Epidermal melanocyte (primary cell): ENCODE results near the gene FAM78A.

Experiments
- DNase-seq: peaks from one replicate; pipeline ENCODE4 v3.0.0; 2011; ENCODE audit warnings: low spot score; ENCODE audit not compliant: insufficient read length

Gene FAM78A, protein sequence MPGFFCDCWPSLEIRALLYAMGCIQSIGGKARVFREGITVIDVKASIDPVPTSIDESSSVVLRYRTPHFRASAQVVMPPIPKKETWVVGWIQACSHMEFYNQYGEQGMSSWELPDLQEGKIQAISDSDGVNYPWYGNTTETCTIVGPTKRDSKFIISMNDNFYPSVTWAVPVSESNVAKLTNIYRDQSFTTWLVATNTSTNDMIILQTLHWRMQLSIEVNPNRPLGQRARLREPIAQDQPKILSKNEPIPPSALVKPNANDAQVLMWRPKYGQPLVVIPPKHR

DNA sequence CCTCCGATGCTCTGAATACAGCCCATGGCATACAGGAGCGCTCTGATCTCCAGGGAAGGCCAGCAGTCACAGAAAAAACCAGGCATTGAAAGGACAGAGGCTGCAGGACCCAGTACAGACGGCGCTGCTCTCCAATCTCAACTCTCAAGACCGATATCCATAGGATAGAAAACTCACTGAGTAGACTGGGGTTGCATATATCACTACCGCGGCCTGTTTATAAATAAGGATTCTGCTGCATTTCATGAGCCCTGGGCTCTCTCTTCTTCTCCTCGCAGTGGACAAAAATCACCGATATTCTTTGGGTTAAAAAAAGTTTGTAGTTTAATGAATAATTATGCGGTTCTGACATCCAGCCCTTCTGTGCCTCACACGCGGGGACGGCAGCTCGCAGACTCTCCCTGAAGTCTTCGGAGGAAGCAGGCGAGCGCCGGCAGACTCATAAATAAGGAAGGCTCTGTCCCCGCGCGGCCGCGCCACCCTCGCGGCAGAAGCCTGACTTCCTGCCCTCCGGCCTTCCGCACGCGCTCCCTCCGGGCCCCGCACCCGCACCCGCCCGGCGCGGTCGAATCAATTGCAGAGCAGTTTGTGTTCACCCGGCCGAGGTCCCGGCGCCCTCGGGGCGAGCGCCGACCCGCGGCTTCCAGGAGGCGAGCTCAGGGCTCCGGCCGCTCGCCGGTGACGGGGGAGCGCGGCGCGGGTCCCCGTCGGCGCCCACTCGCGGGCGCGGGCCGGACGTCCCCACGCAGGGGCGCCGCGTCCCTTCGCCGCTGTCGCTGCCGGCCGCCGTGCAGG is at the start of gene FAM78A:
TSS of gene FAM78A (minus strand) at position 417 of the 795 bp plus-strand sequence. CDS start at position 86, 331 bp downstream.
- no peak for DNase-seq

DNA sequence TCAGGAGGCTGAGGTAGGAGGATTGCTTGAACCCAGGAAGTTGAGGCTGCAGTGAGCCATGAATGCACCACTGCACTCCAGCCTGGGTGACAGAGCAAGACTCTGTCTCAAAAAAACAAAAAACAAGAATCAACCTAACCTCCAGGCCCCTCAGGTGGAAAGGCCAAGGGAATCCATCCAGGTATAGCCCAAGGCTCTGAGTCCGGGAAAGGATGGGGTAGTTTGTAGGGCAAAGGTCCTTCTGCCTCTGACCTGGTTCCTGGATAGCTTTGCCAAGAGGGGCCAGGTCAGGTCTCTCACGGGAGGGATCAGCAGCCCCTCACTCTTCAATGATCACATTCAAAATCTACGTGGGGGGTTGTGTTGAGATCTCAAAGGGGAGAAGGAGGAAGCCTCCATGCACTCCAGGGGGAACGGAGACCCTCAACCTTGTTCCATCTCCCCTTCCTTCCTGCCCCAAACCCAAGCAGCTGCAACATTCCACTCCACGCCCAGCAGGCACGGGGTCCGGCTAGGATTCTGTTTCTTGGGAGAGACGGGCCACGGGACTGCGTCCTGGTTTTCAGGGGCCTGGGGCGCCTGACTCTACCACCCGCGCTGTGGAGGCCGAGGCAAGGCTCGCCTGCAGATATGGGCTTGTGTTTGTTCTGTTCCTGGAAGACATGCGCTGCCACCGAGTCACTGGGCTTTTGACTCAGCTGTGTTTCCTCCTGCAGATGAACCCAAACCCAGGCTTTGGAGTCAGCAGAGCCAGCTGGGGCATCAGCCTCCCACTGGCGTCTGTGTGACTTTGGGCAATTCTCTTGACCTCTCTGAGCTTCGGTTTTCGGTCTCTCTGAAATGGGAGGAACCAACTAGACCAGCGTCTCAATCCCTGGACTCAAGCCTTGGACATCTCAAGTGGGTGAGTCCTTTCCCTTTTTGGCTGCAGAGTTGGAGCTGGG is 48.7 kb upstream of the FAM78A start:
- no peak for DNase-seq

DNA sequence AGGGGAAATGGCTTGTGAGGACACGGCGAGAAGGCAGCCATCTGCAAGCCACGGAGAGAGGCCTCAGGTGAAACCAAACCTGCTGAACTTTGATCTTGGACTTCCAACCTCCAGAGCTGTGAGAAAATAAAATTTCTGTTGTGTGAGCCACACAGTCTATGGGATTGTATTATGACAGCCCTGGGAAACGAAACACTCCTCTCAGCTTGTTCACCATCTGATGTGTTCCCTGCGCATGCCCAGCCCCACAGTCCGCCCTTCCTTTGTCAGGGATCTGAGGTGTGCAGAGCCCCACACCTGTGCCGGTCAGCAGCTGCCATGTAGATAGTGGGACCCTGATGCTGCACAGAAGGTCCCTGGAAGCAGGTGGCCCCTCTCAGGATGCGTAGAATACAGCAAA is 47.3 kb upstream of the FAM78A start:
- no peak for DNase-seq

DNA sequence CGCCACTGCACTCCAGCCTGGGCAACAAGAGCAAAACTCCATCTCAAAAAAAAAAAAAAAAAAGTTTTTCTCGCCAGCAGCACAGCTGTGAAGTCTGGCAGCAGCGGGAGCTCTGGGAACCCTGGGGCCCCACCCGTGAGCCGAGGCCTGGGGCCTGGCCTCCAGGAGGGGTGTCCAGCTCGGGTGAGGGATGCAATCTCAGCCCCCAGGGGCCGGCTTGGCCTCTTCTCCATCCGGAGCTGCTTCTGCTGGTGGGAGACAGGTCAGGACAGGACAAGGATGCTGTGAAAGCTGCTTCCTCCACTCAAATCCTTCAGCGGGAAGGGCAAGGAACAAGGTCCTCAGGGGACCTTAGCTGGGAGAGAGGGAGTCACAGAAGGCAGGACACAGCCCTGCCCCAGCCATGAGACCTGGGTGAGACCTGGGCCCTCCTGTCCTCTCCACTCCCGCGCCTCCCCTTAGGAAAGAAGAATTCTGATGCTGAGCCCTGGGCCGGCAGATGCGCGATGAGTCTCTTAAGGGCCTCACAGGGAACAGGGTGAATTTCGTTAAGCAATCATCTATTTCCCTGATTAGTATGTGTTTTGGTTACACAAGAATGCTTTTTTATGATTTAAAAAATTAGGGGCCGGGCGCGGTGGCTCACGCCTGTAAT is 43.8 kb upstream of the FAM78A start:
- no peak for DNase-seq

DNA sequence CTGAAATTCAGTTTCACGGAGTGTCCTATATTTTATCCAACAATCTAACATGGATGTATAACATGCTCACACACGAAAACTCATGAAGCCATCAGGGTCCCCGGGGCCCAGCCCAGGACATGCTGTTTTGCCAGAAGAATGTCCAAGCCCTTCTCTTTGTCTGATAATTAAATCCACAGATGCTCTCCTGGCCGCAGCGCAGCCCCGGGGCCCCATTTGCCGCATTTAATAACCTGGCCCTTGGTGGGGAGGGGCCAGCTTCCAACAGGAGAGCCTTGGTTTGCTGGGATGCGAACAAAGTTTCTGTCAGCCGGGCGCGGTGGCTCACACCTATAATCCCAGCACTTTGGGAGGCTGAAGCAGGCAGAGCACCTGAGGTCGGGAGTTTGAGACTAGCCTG is 43.2 kb upstream of the FAM78A start:
- DNase-seq: no peak

DNA sequence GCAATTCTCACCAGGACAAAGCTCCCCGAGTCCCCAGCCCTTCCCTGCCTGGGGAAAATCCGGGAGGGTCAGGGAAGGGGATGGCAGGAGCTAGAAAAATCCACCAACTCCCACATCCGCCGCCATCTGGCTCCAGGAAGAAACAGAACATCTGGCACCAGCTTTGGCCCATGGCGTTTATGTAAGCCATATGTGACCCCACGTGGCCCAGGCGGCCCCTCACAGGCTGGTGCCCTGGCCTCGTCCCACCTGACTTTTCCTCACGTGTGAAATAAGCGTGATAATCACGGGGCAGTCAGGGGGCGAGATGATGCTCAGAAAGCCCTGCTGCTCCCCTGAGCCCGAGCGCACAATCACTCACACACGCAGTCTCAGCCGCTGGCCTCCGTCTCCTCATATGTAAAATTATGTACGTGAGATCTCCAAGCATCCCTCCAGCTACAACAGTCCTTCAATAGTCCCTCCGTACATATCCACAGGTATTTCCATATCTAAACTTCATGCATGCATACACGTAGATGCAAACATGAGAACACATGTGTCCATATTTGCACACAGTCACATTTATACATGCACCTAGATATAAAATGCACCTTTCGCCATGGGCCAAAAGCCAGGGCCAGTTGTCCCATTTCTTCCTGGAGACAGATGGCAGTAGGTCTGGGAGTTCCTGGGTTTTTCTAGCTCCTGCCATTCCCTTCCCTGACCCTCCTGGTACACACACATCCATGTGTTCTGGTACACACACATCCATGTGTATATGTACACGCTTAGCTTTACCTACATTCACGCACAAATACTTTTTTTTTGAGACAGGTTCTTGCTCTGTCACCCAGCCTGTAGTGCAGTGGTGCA is 42.1 kb upstream of the FAM78A start:
- DNase-seq: no peak

DNA sequence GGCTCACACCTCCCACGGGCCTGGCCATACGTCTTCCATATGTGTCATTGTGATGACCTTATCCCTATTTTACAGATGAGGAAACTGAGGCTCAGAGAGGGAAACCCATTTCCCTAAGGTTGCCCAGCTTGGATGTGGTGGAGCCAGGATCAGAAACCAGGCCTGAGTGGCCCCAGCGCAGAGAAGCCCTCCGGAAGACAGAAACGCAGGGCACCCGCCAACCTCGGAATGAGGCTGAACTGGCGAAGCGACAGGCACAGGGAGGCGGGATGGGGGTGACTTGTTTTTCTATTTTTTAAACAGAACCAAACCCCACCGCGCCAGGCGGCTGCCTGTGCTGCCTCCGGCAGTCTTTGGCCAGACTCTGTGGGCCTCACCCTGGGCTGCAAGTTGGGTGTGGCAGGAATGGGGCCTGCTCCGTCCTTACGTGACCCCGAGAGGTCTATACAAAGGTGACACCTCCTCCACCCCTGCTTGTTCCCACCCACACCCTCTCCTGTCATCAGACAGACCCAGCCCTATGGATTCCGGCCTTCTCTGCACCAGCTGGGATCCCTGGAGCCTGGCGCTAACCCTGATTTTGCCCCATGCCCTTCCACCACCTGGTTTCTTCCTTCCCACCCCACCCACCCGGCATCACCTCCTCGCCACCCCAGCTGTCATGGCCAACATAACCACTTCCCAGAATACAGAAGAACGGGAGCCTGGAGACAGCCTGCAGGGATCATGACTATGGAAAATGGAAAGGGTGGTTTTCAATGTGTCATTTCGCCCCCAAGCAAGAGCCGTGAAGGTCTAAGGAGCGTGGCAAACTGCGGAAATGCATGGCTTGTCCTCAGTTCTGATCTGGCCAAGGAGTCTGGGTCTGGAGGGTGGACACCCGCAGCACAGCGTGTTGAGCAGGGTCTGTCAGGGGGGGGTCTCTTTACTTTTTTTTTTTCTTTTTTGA is 36.8 kb upstream of the FAM78A start:
- DNase-seq: no peak

DNA sequence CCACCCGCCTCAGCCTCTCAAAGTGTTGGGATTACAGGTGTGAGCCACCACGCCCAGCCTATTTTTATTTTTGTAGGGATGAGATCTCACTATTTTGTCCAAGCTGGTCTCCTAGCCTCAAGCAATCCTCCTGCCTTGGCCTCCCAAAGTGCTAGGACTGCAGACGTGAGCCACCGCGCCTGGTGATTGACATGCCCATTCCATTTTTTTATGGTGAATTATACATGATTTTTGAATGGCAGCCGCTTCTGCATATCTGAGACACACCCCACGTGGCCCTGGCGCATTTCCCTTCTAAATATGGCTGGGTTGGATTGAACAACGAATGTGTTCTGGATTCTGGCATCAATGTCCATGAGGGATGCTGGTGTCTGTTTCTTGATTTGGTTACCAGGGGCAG is 35.9 kb upstream of the FAM78A start:
- DNase-seq: no peak

DNA sequence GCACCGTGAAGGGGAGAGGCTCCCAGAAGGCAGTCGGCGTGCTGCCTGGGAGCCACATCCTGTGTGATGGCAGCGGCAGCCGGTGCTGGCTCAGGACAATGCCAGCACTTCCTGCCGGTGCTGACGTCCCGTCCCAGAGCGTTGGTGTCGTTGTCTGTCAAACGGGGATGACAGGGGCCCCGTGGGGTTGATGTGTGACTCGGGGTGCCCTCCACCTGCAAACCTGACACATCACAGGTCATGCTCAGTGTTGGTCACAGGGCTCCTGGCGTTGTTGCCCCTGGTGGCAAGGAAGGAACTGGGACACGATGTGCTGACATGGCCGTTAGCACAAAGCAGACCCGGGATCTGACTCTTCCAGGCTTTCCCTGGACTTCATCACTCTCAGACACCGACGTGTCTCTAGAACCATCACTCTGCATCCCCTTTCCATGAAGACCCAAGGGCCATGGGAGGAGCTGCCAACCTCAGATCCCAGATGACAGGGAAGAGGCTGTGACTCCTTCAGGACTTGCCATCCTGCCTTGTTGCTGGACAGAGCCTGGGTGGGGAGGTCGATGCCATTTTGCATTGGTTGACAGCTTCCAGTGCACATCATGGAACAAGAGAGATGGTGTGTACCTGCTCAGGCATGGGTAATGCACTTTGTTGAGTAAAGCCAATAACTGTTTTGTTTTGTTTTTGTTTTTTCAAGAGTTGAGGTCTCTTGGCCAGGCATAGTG is 34.7 kb upstream of the FAM78A start:
- DNase-seq: no peak

DNA sequence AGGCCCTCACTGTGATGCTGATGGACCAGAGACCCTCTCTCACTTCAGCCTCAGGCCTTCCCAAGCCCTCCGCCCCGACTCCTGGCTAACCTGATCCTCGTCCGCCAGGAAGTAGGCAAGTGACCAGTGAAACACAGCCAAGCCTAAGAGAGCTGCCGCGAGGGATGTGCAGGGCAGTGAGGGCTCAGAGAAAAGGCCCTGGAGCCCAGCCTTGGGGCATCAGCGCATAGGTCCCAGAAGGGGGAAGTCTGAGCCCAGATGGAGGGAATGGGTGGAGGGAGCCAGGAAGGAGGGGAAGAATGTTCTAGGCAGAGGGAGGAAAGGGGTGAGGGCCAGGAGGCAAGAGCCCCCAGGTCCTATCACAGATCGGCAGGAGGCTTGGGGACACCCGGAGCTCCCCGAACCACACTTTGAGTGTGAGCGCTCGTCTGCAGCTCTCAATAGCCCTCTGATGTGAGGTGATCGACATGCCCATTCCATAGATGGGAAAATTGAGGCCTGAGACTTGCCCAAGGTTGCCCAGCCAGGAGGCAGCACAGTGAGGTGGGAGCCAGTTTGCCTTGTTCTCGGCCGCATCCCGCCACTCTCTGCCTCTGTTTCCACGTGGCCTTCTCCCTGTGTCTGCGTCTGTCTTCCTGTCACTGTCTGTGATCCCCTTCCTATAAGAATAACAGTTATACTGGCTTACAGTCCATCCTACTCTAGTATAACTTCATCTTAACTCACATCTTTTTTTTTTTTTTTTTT is 33.4 kb upstream of the FAM78A start:
- no peak for DNase-seq

DNA sequence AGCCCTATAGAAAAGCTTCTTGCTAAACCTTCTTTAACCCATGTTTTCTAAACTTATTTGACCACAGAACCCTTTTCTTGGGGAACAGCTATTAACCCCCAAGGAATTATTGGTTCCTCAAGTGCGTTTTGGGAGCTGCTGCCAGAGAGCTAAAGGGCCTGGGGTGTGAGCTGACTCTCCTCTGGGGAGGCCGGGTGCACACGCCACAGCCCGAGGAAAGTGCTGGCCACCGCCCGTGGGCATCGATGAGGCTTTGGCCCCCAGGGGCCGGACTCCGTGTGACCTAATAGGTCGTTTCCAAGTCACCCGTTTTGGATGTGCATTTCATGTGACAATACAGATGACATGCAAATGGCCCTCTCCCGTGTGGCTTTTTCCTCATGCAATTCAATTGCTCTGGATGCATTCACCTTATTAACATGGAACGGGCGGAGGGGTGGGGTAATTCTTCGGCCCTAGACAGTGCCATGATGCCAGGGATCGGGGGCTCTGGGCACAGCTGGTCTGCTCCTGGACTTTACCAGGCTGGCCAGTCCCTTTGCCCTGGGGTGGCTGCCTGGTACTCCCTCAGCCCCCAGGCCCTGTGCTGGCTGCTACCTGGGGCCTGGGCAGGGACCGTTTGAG is 32.7 kb upstream of the FAM78A start:
- no peak for DNase-seq

DNA sequence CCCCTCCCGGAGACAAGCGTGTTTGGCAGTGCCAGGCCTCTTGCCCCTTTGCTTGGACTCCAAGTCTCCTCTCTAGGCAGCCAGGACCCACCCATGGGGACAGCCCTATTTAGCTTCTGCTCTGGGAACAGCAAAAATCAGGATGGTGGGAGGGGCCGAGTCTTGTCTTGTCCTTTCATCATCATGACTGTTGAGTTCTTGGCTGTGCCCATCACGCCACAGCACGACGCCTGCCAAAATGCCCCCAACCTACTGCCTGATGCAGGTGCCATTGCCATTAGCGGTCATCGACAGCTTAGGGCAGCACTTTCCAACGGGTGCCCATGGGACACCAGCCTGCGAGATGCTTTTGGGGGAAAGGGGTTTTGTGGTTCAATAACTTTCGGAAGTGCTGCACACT is 32.1 kb upstream of the FAM78A start:
- no peak for DNase-seq

DNA sequence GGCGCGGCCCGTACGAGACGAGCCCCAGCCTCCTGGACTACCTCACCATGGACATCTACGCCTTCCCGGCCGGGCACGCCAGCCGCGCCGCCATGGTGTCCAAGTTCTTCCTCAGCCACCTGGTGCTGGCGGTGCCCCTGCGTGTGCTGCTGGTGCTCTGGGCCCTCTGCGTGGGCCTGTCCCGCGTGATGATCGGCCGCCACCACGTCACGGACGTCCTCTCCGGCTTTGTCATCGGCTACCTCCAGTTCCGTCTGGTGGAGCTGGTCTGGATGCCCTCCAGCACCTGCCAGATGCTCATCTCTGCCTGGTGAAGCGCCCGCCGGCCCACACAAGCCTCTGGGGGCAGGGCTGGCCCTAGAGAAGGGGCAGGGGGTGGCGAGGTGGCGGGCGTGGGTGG is 31.7 kb upstream of the FAM78A start:
- no peak for DNase-seq

DNA sequence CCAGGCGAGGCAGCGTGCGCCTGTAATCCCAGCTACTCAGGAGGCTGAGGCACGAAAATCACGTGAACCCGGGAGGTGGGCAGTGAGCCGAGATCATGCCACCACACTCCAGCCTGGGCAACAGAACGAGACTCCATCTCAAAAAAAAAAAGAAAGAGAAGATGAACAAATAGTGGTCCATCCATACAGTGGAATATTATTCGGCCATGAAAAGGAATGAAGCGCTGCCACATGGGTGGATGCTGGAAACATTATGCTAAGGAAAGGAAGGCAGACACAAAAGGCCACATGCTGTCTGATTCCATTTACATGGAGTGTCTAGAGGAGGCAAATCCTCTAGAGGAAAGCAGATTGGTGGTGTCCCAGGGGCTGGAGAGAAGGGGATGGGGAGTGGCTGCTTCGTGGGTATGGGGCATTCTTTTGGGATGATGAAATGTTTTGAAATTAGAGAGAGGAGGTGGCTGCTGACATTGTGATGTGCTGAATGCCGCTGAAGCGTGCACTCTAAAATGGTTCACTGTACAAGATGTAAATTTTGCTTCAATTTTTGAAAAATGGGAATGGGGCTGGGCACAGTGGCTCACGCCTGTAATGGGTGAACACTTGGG is 30.2 kb upstream of the FAM78A start:
- DNase-seq: no peak

DNA sequence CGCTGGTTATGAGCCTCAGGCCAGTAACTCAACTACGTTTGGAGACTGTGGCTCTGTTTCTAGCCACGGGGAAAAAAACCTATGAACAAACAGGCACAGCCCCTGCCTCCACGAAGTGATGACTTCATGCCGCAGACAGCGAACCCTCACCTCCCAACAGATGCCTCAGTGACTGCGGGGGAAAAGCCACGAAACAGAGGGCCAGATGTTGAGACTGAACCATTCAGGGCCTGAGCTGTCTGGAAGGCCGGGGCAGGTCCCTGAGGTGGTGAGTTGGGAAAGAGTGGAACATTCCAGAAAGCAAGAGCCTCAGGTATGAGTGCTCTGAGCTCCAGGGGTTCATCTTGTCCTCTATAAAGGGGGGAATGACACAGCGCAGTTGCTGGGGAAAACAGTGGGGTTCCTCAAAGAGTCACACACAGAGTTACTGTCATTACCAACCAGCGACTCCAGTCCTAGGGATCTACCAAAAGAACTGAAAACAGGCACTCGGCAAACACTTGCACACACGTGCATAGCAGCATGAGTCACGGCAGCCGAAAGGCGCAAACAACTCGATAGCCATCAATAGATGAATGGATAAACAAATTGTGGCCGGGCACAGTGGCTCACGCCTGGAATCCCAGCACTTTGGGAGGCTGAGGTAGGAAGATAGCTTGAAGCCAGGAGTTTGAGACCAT is 28.5 kb upstream of the FAM78A start:
- DNase-seq: peak; percentile 53
